ENCODE data around the gene HNRNPA3.

GRCh38 chr2:177255227-177255601, 42.6 kb downstream of the HNRNPA3 start:
- TF ChIP-seq POLR2AphosphoS5 (IDR thresholded peaks at IDR 0.05; ENCODE audit: borderline replicate concordance, low read depth, low read length) (no peak), EZH2 (IDR thresholded peaks at IDR 0.05) (no peak)
